ENCODE measurements around the gene WFDC5.

WFDC5 gene

GRCh38 chr20:45113865-45114264 lies 1.1 kb downstream of the WFDC5 start:
- DNase-seq = no peak

GRCh38 chr20:45112754-45113153 lies 2.2 kb downstream of the WFDC5 start:
- DNase-seq = no peak

- DNase-seq = no peak
Measured at GRCh38 chr20:45111799-45112471, 3.0 kb downstream of the WFDC5 start.

- no peak for DNase-seq
Measured at GRCh38 chr20:45111285-45111684, 3.7 kb downstream of the WFDC5 start.

- DNase-seq = no peak
Measured at GRCh38 chr20:45110301-45110700, 4.7 kb downstream of the WFDC5 start.

- DNase-seq = no peak
Measured at GRCh38 chr20:45109634-45110033, 5.3 kb downstream of the WFDC5 start.

GRCh38 chr20:45105317-45105716 lies 9.7 kb downstream of the WFDC5 start:
- no peak for DNase-seq

- DNase-seq = no peak
Measured at GRCh38 chr20:45104786-45105185, 10.2 kb downstream of the WFDC5 start.

GRCh38 chr20:45103072-45103471 lies 11.9 kb downstream of the WFDC5 start:
- no peak for DNase-seq

GRCh38 chr20:45101333-45101850 lies 13.6 kb downstream of the WFDC5 start:
- DNase-seq = no peak

- no peak for DNase-seq
Measured at GRCh38 chr20:45100563-45101245, 14.3 kb downstream of the WFDC5 start, which contains the start of gene KCNS1. Gene KCNS1, minus strand, starts transcription at chr20:45101127. Its CDS starts 1,891 bp downstream, at chr20:45099236.

- DNase-seq = no peak
Measured at GRCh38 chr20:45098103-45098773, 16.7 kb downstream of the WFDC5 start.

- DNase-seq = no peak
Measured at GRCh38 chr20:45097485-45098102, 17.4 kb downstream of the WFDC5 start.

- DNase-seq = no peak
Measured at GRCh38 chr20:45096781-45097180, 18.2 kb downstream of the WFDC5 start.

- peak; percentile 29 for DNase-seq
Measured at GRCh38 chr20:45095805-45096238, 19.2 kb downstream of the WFDC5 start.

GRCh38 chr20:45094864-45095574 lies 20.0 kb downstream of the WFDC5 start:
- DNase-seq = no peak

- DNase-seq = no peak
Measured at GRCh38 chr20:45094201-45094600, 20.8 kb downstream of the WFDC5 start.

- DNase-seq = no peak
Measured at GRCh38 chr20:45092898-45093297, 22.1 kb downstream of the WFDC5 start.

GRCh38 chr20:45091366-45091765 lies 23.6 kb downstream of the WFDC5 start:
- no peak for DNase-seq

GRCh38 chr20:45090481-45090880 lies 24.5 kb downstream of the WFDC5 start:
- no peak for DNase-seq

- no peak for DNase-seq
Measured at GRCh38 chr20:45088247-45088646, 26.7 kb downstream of the WFDC5 start.

- DNase-seq = no peak
Measured at GRCh38 chr20:45087814-45088213, 27.2 kb downstream of the WFDC5 start.
